CD8-positive, alpha-beta memory T cell (primary cell): ENCODE results near the gene ALCAM. TPM values are rescaled to one million over a fixed set of nuclear protein-coding genes. Genes with fewer than 3 reads are reported as not detected.

Experiments
- CTCF ChIA-PET: fragments of 350-600 bp; sonication (Branson Sonifier 250); formaldehyde crosslinking; loops from one replicate; lab custom pipeline; 2021; ENCODE audit warnings: antibody characterized with exemption; lab: Charles Lee
- POLR2A ChIA-PET: fragments of 350-600 bp; sonication (Branson Sonifier 250); formaldehyde crosslinking; loops from one replicate; lab custom pipeline; 2021; ENCODE audit warnings: antibody characterized with exemption; lab: Charles Lee
- DNase-seq, 5 donors: peaks; one replicate each; pipeline versions ENCODE4 v3.0.0 to v3.0.0-alpha.2; 2020 to 2022; ENCODE audit warnings: mixed read lengths in 1 of 5
- H3K27ac ChIP-seq: one replicate; pipeline ENCODE4 v1.7.0; 2013; ENCODE audit warnings: low read depth, mild to moderate bottlenecking, low read length, moderate library complexity
- H3K27me3 ChIP-seq: 2 replicates; pipeline ENCODE4 v1.7.0; 2013; ENCODE audit warnings: low read length, mild to moderate bottlenecking; ENCODE audit not compliant: insufficient read depth, poor library complexity, severe bottlenecking
- H3K36me3 ChIP-seq: 2 replicates; pipeline ENCODE4 v1.7.0; 2013; ENCODE audit warnings: mild to moderate bottlenecking, low read length, moderate library complexity; ENCODE audit not compliant: insufficient read depth
- H3K4me1 ChIP-seq: 2 replicates; pipeline ENCODE4 v1.7.0; 2013; ENCODE audit warnings: mild to moderate bottlenecking, low read length, moderate library complexity; ENCODE audit not compliant: insufficient read depth
- H3K4me3 ChIP-seq: 2 replicates; pipeline ENCODE4 v1.7.0; 2013; ENCODE audit warnings: mild to moderate bottlenecking, low read length
- H3K9me3 ChIP-seq: 2 replicates; pipeline ENCODE4 v1.7.0; 2013; ENCODE audit warnings: mild to moderate bottlenecking, low read length
- H3K27ac Mint-ChIP-seq, 8 donors: one replicate each; pipeline ENCODE4 v1.8.0; 2020 to 2021; ENCODE audit warnings: mixed read lengths in 8 of 8, mild to moderate bottlenecking in 6 of 8, inconsistent platforms in 3 of 8, moderate library complexity in 3 of 8
- H3K27me3 Mint-ChIP-seq, 2 donors: one replicate each; pipeline ENCODE4 v1.8.0; 2020 to 2021; ENCODE audit warnings: mixed read lengths in 2 of 2, mild to moderate bottlenecking in 1 of 2, moderate library complexity in 1 of 2
- H3K36me3 Mint-ChIP-seq, 3 donors: one replicate each; pipeline ENCODE4 v1.8.0; 2020 to 2021; ENCODE audit warnings: mixed read lengths in 3 of 3, inconsistent platforms in 1 of 3, mild to moderate bottlenecking in 1 of 3
- H3K4me1 Mint-ChIP-seq, 3 donors: one replicate each; pipeline ENCODE4 v1.8.0; 2020 to 2021; ENCODE audit warnings: mixed read lengths in 3 of 3, inconsistent platforms in 1 of 3, mild to moderate bottlenecking in 1 of 3
- H3K4me3 Mint-ChIP-seq, 7 donors: one replicate each; pipeline ENCODE4 v1.8.0; 2020 to 2021; ENCODE audit warnings: mixed read lengths in 7 of 7, mild to moderate bottlenecking in 6 of 7, moderate library complexity in 4 of 7, inconsistent platforms in 2 of 7
- H3K9me3 Mint-ChIP-seq, 5 donors: one replicate each; pipeline ENCODE4 v1.8.0; 2020 to 2022; ENCODE audit warnings: mixed read lengths in 5 of 5, mild to moderate bottlenecking in 3 of 5, moderate library complexity in 2 of 5, inconsistent platforms in 1 of 5
- polyA plus RNA-seq: library from polyadenylated mRNA; unstranded; fragments of 300-500 nt; fragmentation: Illumina TruSeq; gene quantifications from one replicate; pipeline ENCODE4 v1.2.3, GENCODE V29; 2021
- total RNA-seq, 2 experiments: library from RNA; stranded (reverse); gene quantifications; one replicate each; pipeline ENCODE4 v1.2.3, GENCODE V29; 2021

Gene ALCAM
- total and polyA plus RNA-seq, 3 experiments from 2014 or later, result 6.4 to 26.9 (median 26.1) TPM

DNA sequence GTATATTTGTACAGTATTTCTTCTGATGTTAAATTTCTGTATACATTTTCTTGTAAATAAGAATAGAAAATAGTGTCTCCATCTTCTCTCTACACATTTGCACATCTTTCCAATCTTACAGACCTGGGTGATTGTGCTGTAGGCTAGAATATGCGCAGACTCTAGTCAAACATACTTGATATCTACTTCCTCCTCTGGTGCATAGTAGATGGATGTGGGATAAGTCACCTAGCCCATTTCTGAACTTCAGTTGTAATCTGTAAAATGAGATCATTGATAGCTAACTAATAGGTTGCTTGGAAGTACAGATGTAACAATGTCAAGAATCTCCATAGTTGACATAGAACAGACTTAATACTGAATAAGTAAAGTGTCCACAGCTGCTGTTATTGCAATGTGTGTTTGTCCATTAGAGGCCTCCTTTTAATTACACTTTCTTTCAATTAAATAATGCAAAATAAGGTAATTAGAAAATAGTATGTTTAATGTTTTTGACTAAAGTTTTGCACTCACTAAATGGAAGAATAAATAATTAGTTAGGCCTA lies 46.7 kb downstream of the ALCAM start:
- peaks cover 0 to 2% (median 0%) of the 10 kb centered on the region in 5 donors for H3K9me3 Mint-ChIP-seq

DNA sequence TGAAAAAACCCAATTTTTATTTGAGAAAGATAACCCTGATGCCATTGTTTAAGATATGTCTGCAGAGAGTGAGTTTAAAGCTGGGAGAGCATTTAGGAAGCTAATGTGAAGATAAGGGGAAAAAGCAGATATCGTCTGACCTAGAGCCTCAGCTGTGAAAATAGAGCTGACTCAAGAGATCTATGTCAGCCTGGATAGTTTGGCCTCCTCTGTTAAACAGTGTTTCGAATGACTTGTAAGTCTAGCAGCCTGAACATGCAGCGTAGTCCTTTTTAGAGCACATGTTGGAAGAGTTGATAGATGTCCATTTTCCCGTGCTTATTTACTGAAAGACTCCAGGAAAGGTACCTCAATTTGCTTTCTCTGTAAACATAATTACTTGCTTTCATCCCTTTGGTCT lies 48.1 kb downstream of the ALCAM start:
- Mint-ChIP-seq H3K4me1 (no peaks in the 10 kb centered on the region), H3K36me3 (no peaks in the 10 kb centered on the region), H3K27ac (peak overlapping the region in 1 of 8 donors; percentile 17), H3K4me3 (no peak overlapping the region), H3K27me3 (no peaks in the 10 kb centered on the region), H3K9me3 (no peaks in the 10 kb centered on the region)
- no peak overlapping the region for H3K4me3 ChIP-seq
- DNase-seq, result no peak
- H3K27ac ChIP-seq, result no peak overlapping the region
- CTCF ChIA-PET, result no interaction called here
- POLR2A ChIA-PET, result no interaction called here
- no peaks in the 10 kb centered on the region for H3K4me1 ChIP-seq
- H3K36me3 ChIP-seq, result no peaks in the 10 kb centered on the region
- no peaks in the 10 kb centered on the region for H3K27me3 ChIP-seq
- H3K9me3 ChIP-seq, result no peaks in the 10 kb centered on the region

More for the DNA sequence above, 46.7 kb downstream of the ALCAM start:
- POLR2A ChIA-PET, result no interaction called here
- Histone ChIP-seq H3K9me3 (no peaks in the 10 kb centered on the region), H3K4me1 (no peaks in the 10 kb centered on the region), H3K27ac (no peak overlapping the region), H3K27me3 (no peaks in the 10 kb centered on the region), H3K36me3 (no peaks in the 10 kb centered on the region), H3K4me3 (no peak overlapping the region)
- H3K4me1 Mint-ChIP-seq, result no peaks in the 10 kb centered on the region
- H3K27me3 Mint-ChIP-seq, result no peaks in the 10 kb centered on the region
- no peaks in the 10 kb centered on the region for H3K36me3 Mint-ChIP-seq
- H3K4me3 Mint-ChIP-seq, result no peak overlapping the region
- CTCF ChIA-PET, result no interaction called here
- H3K27ac Mint-ChIP-seq, result no peak overlapping the region
- DNase-seq, result no peak

DNA sequence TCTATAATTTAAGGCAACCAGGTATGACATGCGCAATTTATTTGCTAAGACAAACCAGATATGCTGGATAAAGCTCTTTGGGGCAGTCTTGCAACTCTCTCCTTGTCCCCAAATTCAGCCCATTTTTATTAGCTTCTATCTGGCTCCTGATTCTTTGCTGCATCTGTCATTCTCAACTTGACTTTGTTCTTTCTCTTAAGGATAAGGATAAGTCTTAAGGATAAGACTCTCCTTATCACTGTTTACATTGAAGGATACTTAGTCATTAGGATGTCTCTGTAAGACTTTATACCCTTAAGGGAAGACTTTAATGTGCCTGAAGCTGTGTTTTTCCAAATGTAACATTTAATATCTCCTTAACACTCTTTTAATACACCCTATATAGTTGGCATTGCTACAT lies 49.2 kb downstream of the ALCAM start:
- no peaks in the 10 kb centered on the region for H3K4me1 Mint-ChIP-seq
- Histone ChIP-seq H3K36me3 (no peaks in the 10 kb centered on the region), H3K27me3 (no peaks in the 10 kb centered on the region), H3K27ac (no peak overlapping the region), H3K4me1 (no peaks in the 10 kb centered on the region), H3K4me3 (no peak overlapping the region), H3K9me3 (no peaks in the 10 kb centered on the region)
- H3K4me3 Mint-ChIP-seq, result no peak overlapping the region
- CTCF ChIA-PET, result no interaction called here
- no peak for DNase-seq
- POLR2A ChIA-PET, result no interaction called here
- H3K36me3 Mint-ChIP-seq, result no peaks in the 10 kb centered on the region
- H3K9me3 Mint-ChIP-seq, result no peaks in the 10 kb centered on the region
- no peak overlapping the region for H3K27ac Mint-ChIP-seq
- H3K27me3 Mint-ChIP-seq, result no peaks in the 10 kb centered on the region

DNA sequence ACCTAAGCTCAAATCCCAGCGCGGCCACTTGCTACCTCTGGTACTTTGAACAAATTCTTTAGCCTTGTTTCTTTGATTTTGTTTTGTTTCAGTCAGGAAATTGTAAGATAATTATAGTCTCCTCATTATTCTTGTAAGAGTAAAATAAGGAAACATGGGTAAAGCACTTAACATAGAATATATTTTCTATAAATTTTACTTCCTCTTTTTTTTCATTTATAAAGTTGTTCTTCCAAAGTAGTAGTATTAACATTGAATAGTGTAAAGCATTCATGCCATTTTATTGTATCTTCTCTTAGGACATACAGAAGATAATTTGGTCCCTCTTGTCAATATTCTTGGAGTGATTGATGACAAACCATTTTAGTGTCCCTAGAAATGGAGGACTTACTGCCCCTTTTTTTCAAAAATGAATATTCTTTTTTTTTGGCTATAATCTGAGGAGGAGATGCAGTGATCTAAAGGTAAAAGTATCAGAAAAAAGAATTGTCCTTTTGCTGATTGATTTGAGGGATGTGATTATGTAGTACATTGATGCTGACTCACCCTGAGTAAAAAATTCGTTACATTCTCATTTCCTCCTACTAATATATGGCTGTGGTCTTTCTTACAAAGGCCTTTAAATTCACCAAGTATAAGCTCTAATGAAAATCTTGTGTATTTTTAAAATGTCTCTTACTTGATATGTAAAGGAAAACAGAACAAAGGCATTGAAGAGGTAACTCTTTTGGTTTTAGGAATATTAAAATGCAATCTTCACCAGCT lies 51.0 kb downstream of the ALCAM start:
- POLR2A ChIA-PET, result no interaction called here
- H3K27me3 ChIP-seq, result no peaks in the 10 kb centered on the region
- no peak overlapping the region for H3K27ac ChIP-seq
- Mint-ChIP-seq H3K27me3 (no peaks in the 10 kb centered on the region), H3K36me3 (no peaks in the 10 kb centered on the region), H3K4me1 (no peaks in the 10 kb centered on the region), H3K9me3 (no peaks in the 10 kb centered on the region), H3K27ac (no peak overlapping the region), H3K4me3 (no peak overlapping the region)
- CTCF ChIA-PET, result no interaction called here
- no peaks in the 10 kb centered on the region for H3K4me1 ChIP-seq
- no peak overlapping the region for H3K4me3 ChIP-seq
- no peak for DNase-seq
- H3K9me3 ChIP-seq, result no peaks in the 10 kb centered on the region
- H3K36me3 ChIP-seq, result no peaks in the 10 kb centered on the region

DNA sequence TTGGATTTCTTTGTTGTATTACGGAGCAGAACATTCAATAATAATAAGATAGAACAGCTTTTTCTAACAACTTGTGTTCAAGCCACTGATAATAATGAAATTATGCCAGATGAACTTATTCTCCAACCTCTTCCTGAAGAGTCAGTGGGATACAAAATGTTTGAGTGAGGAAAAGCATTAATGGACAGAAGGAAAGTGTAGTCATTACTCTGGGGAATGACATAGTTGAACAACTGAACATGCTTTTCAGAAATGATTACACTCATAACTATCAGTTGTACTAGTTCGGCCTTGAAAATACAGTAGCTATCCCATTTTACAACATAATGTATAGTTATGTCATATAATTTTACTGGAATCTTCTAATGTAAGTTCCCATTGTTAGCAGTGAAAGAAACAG lies 55.9 kb downstream of the ALCAM start:
- H3K27ac ChIP-seq, result no peak overlapping the region

DNA sequence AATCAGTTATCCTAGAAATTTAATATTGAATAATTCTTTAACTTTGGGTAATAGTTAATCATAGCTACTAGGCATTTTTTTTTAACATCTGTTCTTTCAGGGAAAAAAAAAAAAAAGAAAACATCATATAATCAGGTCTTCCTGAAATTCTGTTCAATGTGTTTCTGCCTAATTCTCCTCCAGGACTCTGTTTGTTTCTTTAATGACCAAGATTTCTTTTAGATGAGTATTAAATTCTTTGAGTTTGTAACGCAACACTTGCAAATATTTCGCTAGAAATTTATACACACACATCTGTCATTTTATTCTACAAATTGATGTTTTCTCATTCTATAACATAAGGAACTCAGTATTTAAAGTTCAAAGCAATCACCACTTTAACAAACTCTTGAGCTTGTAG lies 56.7 kb downstream of the ALCAM start:
- H3K4me1 Mint-ChIP-seq, result no peaks in the 10 kb centered on the region
- H3K4me3 ChIP-seq, result no peak overlapping the region
- no peak overlapping the region for H3K27ac Mint-ChIP-seq
- H3K4me3 Mint-ChIP-seq, result no peak overlapping the region
- H3K36me3 Mint-ChIP-seq, result no peaks in the 10 kb centered on the region
- no peak overlapping the region for H3K27ac ChIP-seq
- DNase-seq, result no peak
- POLR2A ChIA-PET, result no interaction called here
- no peaks in the 10 kb centered on the region for H3K4me1 ChIP-seq
- H3K27me3 Mint-ChIP-seq, result peaks cover 0 to 2% of the 10 kb centered on the region in 2 donors
- H3K27me3 ChIP-seq, result no peaks in the 10 kb centered on the region
- H3K36me3 ChIP-seq, result no peaks in the 10 kb centered on the region
- H3K9me3 ChIP-seq, result no peaks in the 10 kb centered on the region
- H3K9me3 Mint-ChIP-seq, result no peaks in the 10 kb centered on the region
- CTCF ChIA-PET, result no interaction called here

More for the DNA sequence above, 55.9 kb downstream of the ALCAM start:
- H3K4me3 Mint-ChIP-seq, result no peak overlapping the region
- no peaks in the 10 kb centered on the region for H3K9me3 Mint-ChIP-seq
- H3K27me3 ChIP-seq, result no peaks in the 10 kb centered on the region
- CTCF ChIA-PET, result no interaction called here
- DNase-seq, result no peak
- H3K36me3 Mint-ChIP-seq, result no peaks in the 10 kb centered on the region
- POLR2A ChIA-PET, result no interaction called here
- H3K4me1 Mint-ChIP-seq, result no peaks in the 10 kb centered on the region
- H3K27me3 Mint-ChIP-seq, result peaks cover 0 to 2% of the 10 kb centered on the region in 2 donors
- H3K4me3 ChIP-seq, result no peak overlapping the region
- H3K36me3 ChIP-seq, result no peaks in the 10 kb centered on the region
- H3K27ac Mint-ChIP-seq, result no peak overlapping the region
- no peaks in the 10 kb centered on the region for H3K9me3 ChIP-seq
- H3K4me1 ChIP-seq, result no peaks in the 10 kb centered on the region

DNA sequence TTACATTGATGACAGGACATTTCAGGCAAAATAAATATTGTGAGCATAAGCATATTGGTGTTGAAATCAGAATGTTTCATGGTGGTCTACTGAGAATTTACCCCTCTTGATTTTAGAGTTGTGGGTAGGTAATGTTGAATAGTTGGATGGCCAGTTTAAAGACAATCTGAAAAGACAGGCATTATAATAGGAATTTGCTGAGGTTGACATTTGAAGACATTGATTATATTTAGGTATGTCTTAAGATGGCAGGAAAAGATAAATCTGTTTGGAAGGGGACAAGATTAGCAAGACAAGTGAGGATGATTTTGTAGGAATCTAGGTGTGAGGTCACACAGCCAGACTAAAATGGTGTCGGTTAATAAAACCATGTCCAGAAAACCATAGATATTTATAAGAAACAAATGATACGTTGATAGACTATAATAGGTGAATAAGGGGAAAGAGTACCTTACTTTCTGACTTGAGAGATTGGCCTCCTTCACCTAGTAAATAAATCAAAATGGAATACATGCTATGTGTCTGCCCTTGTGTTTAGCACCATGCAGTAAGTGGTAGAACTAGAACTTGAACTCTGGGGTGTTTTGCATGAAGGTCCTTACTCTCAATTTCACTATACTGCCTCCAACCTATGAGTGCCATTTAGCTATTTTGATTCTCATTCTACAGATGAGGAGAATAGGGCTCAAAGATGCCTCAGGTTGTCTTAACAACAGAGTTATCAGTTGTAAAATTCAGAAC lies 57.9 kb downstream of the ALCAM start:
- POLR2A ChIA-PET, result no interaction called here
- H3K4me3 ChIP-seq, result no peak overlapping the region
- no peak for DNase-seq
- H3K36me3 ChIP-seq, result no peaks in the 10 kb centered on the region
- no peak overlapping the region for H3K27ac ChIP-seq
- H3K27me3 Mint-ChIP-seq, result peaks cover 0 to 2% of the 10 kb centered on the region in 2 donors
- CTCF ChIA-PET, result no interaction called here
- H3K4me1 ChIP-seq, result no peaks in the 10 kb centered on the region
- H3K9me3 Mint-ChIP-seq, result no peaks in the 10 kb centered on the region
- H3K4me3 Mint-ChIP-seq, result no peak overlapping the region
- H3K4me1 Mint-ChIP-seq, result no peaks in the 10 kb centered on the region
- H3K27me3 ChIP-seq, result no peaks in the 10 kb centered on the region
- no peak overlapping the region for H3K27ac Mint-ChIP-seq
- H3K36me3 Mint-ChIP-seq, result no peaks in the 10 kb centered on the region
- H3K9me3 ChIP-seq, result no peaks in the 10 kb centered on the region

DNA sequence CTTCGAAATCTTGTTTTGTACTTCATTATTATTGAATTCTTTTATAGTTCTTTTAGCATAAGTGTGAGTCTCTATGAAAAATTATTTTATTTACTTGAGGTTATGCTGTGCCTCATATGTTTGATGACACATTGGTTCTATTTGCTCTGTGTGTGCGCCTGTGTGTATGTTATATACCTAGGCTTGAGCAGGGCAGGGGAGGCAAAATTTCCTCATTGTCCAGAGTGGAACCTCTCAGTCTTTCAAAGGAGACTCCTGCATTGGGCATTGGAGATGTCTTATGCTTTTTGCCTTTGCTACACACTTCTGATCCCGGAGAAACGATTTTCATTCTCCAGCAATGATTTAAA lies 58.4 kb downstream of the ALCAM start:
- no peaks in the 10 kb centered on the region for H3K4me1 Mint-ChIP-seq
- POLR2A ChIA-PET, result no interaction called here
- CTCF ChIA-PET, result no interaction called here

More for the DNA sequence above, 58.4 kb downstream of the ALCAM start:
- H3K27ac Mint-ChIP-seq, result no peak overlapping the region
- Histone ChIP-seq H3K27ac (no peak overlapping the region), H3K4me1 (no peaks in the 10 kb centered on the region), H3K4me3 (no peak overlapping the region), H3K36me3 (no peaks in the 10 kb centered on the region), H3K9me3 (no peaks in the 10 kb centered on the region), H3K27me3 (no peaks in the 10 kb centered on the region)
- no peaks in the 10 kb centered on the region for H3K36me3 Mint-ChIP-seq
- no peaks in the 10 kb centered on the region for H3K9me3 Mint-ChIP-seq
- no peak overlapping the region for H3K4me3 Mint-ChIP-seq
- DNase-seq, result no peak
- H3K27me3 Mint-ChIP-seq, result peaks cover 0 to 2% of the 10 kb centered on the region in 2 donors
